Hepatocyte (in vitro differentiated cells): ENCODE measurements around the gene POU4F3.

Source experiments
- EZH2 ChIP-seq: fragments of 200-600 bp; sonication (generic); IDR thresholded peaks from 2 replicates; pipeline ENCODE4 v1.6.1; 2016; ENCODE audit warnings: antibody characterized with exemption, mild to moderate bottlenecking, borderline replicate concordance
- EZH2phosphoT487 ChIP-seq: fragments of 200-600 bp; sonication (generic); IDR thresholded peaks from one replicate; pipeline ENCODE4 v1.6.1; 2018; ENCODE audit warnings: antibody characterized with exemption, mild to moderate bottlenecking, low read depth, moderate library complexity; ENCODE audit not compliant: unreplicated experiment, severe bottlenecking
- TF ChIP-seq, protein P1 (sequence below): fragments of 200-600 bp; sonication (generic); IDR thresholded peaks from 2 replicates; pipeline ENCODE4 v1.5.1; 2016; ENCODE audit warnings: antibody characterized with exemption, mild to moderate bottlenecking; ENCODE audit not compliant: poor library complexity

- TF ChIP-seq, protein P1, sequence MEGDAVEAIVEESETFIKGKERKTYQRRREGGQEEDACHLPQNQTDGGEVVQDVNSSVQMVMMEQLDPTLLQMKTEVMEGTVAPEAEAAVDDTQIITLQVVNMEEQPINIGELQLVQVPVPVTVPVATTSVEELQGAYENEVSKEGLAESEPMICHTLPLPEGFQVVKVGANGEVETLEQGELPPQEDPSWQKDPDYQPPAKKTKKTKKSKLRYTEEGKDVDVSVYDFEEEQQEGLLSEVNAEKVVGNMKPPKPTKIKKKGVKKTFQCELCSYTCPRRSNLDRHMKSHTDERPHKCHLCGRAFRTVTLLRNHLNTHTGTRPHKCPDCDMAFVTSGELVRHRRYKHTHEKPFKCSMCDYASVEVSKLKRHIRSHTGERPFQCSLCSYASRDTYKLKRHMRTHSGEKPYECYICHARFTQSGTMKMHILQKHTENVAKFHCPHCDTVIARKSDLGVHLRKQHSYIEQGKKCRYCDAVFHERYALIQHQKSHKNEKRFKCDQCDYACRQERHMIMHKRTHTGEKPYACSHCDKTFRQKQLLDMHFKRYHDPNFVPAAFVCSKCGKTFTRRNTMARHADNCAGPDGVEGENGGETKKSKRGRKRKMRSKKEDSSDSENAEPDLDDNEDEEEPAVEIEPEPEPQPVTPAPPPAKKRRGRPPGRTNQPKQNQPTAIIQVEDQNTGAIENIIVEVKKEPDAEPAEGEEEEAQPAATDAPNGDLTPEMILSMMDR = peak; percentile 48
- no peak for TF ChIP-seq EZH2
- no peak for TF ChIP-seq EZH2phosphoT487
Observed at GRCh38 chr5:146291421-146292074, 47.1 kb upstream of the POU4F3 start.
